ENCODE results near the gene SERTM1.

SERTM1 gene

DNA sequence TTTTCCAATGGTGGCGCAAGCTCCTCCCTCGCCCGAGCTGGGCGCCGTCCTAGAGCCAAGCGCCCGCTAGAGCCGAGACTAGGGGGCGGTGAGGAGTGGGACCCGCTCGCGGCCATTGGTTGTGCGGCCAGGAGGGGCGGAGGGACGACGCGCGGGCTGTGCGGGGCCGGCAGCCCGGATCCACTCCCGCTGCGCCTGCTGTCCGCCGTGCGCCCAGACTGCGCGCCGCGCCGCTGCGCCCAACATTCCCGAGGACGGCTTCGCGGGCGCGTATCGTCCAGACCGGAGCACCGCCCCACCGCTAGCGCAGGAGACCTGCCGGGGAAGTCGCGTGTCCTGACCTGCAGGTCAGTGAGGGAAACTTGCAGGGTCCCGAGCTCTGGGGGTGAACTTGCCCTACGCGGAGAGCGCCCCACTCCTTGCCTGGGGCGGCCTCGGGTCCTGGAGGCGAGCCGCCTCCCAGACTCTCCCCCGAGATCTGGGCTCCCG lies at the start of gene SERTM1:
Gene SERTM1, plus strand, starts transcription at position 183 of the 489 bp plus-strand sequence. CDS start 21,059 bp downstream, outside the sequence.
- no peak for FAIRE-seq

DNA sequence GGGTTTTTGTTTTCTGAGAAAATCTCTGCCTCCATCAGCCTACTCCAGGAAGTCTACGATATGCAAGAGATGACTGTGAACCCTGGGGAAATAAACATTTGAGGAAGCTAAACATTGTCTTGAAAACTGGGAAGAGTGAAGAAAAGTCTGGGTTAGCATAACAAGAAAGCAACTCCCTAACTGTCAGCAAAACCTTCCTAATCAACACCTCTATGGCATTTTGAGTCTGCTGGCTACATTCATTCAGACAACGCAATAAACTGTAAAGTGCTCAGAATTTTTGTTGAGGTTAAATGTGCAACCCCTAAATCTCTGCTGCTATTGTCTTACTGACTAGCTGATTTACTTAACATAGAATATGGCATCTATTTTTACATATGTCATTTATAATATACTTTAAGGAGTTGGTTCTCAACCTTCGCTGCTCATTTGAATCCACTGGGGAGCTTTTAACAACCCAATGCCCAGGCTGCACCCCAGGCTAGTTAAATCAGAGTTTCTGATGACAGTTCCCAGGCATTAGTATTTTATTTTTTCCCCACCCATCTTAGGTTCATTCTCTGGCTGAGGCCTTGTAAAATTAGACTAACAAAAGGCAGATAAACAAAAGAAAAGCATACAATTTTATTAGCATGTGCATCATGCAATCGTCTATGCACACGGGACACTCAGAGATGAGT lies 45.3 kb upstream of the SERTM1 start:
- no peak for FAIRE-seq

DNA sequence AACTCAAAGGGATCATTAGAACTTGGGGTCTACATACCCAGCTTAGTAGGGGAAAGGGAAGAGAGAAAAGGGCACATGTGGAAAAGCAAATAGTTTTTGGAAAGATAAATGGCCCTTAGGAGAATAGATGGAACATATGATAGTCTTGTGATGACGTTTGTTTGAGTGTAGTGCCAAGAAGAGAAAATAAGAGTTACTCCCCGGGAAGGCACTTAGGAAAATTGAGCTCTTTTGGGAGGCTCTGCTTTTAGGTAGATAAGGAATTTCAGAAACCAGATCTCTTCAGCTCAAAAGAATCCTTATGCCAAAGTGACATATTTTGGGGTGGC lies 44.8 kb upstream of the SERTM1 start:
- no peak for FAIRE-seq

DNA sequence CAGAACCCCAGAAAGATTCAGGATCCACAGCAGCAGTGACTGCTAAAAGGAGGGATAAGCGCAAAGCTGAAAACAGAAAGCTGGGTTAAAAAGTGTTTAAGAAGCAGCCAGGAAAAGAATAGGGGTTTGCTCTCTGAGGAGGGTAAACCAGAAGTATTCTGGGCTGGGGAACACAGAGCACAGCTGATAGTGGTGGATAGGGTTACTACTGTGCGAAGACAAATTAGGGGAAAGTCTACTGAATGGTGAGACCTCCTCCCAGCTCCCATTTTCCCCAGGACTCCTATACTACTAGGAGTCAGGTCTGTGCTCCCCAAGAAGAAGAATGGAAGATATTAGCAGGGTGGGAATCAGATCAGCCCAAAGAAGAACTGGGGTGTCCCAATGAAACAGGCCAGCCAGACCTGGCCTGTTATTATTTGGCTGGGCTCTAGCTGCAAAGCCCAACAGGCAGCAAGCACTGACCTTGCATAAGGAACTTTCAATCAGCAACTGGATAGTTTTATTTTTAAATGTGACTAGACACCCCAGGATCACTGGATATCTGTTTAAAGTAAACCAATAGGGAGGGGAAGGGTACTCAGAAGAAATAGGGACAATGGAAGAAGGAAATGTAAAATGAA lies 43.5 kb upstream of the SERTM1 start:
- FAIRE-seq, result no peak

GRCh38 chr13:36639610-36640009 lies 34.2 kb upstream of the SERTM1 start:
- no peak for FAIRE-seq

- FAIRE-seq, result no peak
Measured at GRCh38 chr13:36650611-36651010, 23.2 kb upstream of the SERTM1 start.

DNA sequence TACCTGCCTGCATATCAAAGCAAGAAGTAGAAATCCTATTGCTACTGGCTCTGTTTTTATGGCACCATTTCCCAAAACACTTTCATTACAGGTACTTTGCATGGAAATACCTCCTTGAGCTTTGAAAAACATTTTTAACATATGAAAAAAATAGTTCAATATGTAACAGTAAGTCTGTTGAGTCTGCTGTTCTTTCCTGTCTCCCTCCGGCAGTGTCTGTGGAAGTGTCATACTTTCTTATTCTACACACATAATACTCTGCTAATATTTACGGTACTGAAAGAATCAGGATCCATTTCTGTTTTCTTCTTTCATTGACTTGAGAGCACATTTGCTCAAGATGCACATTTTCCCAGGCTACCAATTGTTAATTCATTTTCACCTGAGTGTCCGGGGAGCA lies 8.2 kb upstream of the SERTM1 start:
- FAIRE-seq, result no peak

- no peak for FAIRE-seq
Measured at GRCh38 chr13:36666477-36667229, 7.2 kb upstream of the SERTM1 start.

DNA sequence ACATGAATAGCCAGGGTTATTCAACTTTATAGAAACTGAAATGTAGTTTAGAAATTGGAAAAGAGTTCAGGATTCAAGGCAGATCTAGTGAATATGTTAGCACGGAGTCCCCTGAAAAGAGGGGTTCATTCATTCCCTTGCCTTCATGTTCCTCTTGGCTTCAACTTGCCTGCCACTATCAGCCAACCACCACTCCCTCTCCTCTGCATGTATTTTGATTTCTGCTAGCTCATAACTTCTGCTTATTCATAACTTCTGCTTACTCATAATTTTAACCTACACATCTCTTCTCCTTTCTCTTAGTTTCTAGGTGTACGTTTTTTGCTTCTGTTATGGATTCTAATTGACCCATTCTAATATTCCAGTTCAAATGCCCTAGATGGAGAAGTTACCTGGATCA lies 5.5 kb upstream of the SERTM1 start:
- FAIRE-seq, result no peak

DNA sequence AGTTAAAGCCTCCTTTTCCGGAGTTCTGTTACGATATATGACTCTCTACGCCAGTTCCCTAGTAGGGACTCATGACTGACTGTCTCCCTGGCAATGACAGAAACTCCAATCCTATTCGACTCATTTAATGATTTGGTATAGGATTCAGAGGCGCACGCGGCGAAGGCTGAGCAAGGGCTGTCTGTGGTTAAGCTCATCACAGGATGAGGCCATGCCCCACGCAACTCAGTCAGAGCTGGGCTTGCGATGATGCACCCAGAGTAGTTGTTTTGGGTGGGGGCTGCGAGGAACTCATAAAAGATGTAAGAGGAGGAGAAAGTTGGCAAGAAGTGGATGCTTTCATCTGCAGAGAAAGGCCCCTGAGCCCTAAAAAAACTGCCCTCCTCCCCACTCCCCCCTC lies 468 bp upstream of the SERTM1 start:
- no peak for FAIRE-seq

DNA sequence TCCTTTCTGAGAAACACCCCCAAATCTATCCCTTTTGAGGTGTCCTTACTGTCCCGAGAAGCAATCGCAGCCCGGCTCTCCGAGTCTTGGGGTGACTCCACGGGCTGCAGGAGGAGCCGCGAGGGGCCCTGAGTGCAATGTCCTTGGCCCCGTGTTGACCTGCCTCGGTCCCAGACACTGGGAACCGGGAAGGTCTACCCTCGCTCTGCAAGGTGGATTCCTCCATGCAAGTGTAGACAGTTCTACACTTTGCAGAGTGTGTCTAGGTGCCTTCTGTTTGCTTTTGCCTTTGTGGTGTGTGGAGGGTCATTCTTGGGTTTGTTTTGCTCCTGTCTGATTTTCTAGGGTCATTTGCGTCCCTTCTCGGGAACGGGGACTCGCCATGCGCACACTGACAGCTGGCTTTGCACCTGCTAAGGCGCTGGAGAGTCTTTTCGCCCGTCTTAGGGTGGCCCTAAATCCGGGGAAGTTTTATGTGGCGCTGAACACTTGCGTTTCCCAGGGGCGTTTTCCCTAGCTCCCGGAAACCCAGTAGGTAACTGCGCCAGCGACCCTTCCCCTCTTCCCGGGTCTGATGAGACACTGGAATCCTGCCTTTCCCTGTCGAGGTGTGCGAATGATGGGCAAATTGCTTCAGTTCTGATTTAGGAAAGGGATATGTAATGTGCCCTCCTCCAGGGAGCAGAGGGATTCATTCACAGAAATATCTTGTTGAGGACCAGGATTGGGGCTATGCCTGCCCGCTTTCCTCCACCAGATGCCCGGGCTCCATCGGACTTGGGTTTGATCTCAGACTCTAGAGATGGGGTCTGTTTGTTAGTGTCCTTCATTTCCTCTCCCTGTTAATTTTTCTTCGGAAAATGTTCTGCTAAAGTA lies 755 bp downstream of the SERTM1 start:
- FAIRE-seq, result no peak

- FAIRE-seq, result no peak
Measured at GRCh38 chr13:36675213-36675536, 1.4 kb downstream of the SERTM1 start.

DNA sequence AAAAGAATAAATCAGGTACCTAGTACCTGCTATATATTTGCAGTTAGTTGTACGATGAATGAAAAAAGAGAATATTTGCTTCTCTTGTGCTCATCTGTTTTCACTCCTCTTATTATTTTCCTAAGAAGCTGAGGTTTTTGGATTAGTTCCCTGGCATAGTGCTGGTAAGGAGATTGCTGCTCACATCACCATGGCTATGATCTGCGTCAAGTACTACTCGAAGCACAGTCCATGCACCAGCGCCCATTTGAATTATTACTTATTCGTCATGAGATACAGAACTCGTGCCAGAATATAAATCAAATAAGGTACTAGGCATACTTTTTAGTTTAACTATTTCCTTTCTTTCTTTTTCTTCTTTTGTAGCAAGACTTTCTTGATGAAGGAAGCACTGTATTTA lies 7.1 kb downstream of the SERTM1 start:
- FAIRE-seq, result no peak

GRCh38 chr13:36681894-36682624 lies 8.2 kb downstream of the SERTM1 start:
- no peak for FAIRE-seq

GRCh38 chr13:36683701-36684100 lies 9.9 kb downstream of the SERTM1 start:
- no peak for FAIRE-seq

DNA sequence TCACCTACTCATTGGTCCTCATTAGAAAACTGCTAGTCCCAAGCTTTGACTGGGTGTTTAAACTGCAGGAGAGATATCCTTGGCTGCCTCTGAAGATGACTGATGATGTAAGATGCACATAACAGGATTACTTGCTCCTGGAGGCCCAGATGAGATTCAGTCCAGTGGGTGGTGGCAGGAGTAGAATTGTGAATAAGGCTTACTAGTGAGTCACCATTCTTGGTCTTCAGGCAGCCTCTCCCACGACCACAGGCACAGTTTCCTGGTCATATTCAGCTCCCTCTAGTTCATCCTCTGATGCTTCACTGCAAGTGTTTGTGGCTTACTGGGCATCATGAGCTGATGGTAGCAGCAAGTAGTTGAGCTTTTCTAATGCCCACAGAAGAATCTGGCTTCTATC lies 12.1 kb downstream of the SERTM1 start:
- FAIRE-seq, result no peak

DNA sequence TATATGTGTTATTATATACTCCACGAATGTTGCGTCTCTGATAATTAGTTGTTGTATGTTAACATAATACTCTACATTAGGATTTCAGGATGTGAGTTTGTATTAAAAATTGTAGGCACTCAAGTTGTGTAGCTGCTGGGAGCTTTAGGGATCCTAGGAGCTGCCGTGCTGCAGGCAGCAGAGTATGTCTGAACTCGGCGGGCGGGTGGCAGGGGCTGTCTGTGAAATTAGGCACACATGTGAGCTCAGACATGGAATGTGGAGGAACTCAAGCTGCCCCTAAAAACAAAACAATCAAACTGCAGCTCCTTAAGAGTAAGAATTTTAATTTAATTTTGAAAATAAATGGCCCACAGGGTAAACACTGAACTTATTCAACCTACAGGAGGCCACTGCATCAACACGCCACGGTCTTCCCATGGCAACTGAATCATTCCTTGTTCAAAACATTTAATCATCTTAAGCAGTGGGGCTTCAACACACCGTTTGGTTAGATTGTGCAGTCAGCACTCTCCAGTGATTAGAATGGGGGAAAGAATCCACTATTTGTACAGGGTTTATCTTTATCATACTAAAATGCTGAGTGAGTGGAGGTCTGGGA lies 22.7 kb downstream of the SERTM1 start:
- no peak for FAIRE-seq

GRCh38 chr13:36700170-36700569 lies 26.4 kb downstream of the SERTM1 start:
- FAIRE-seq, result no peak

- FAIRE-seq, result no peak
Measured at GRCh38 chr13:36706755-36707154, 32.9 kb downstream of the SERTM1 start.

GRCh38 chr13:36709136-36709890 lies 35.5 kb downstream of the SERTM1 start:
- no peak for FAIRE-seq

- FAIRE-seq, result no peak
Measured at GRCh38 chr13:36710396-36710795, 36.6 kb downstream of the SERTM1 start.

Data from endometrium (tissue), 2 donors.